Natural killer cell (primary cell): ENCODE measurements around the gene B3GNT3. TPM values are rescaled to one million over a fixed set of nuclear protein-coding genes. Genes with fewer than 3 reads are reported as not detected.

ENCODE experiments used
- ATAC-seq, 3 donors: fragments of 150-1000 bp in 2 of 3; fragments of 200-7000 bp in 1 of 3; cut with Tn5 transposase; 1 replicate in 1 of 3; 2 replicates in 2 of 3; pipeline ENCODE4 v1.10.0; 2021; ENCODE audit warnings: mild to moderate bottlenecking in 2 of 3, moderate library complexity in 2 of 3
- DNase-seq, 2 donors: peaks; one replicate each; pipeline versions ENCODE4 v3.0.0 to v3.0.0-alpha.2; 2013 to 2021; ENCODE audit warnings: mixed read lengths in 1 of 2
- H3K27ac ChIP-seq: one replicate; pipeline ENCODE4 v1.5.1; 2013; ENCODE audit warnings: mild to moderate bottlenecking, low read length
- H3K27me3 ChIP-seq: one replicate; pipeline ENCODE4 v1.6.1; 2013; ENCODE audit warnings: low read length; ENCODE audit not compliant: control insufficient read depth, insufficient read depth
- H3K36me3 ChIP-seq: one replicate; pipeline ENCODE4 v1.6.1; 2013; ENCODE audit warnings: low read length; ENCODE audit not compliant: control insufficient read depth, insufficient read depth
- H3K4me1 ChIP-seq: one replicate; pipeline ENCODE4 v1.6.1; 2013; ENCODE audit warnings: low read length; ENCODE audit not compliant: control insufficient read depth, insufficient read depth
- H3K4me3 ChIP-seq: one replicate; pipeline ENCODE4 v1.5.1; 2013; ENCODE audit warnings: low read length
- H3K9me3 ChIP-seq: one replicate; pipeline ENCODE4 v1.6.1; 2013; ENCODE audit warnings: low read length; ENCODE audit not compliant: control insufficient read depth, insufficient read depth
- H3K27ac Mint-ChIP-seq, 2 donors: one replicate each; pipeline ENCODE4 v1.8.0; 2022; ENCODE audit warnings: mild to moderate bottlenecking in 2 of 2, mixed read lengths in 2 of 2, moderate library complexity in 1 of 2
- H3K27me3 Mint-ChIP-seq, 2 donors: one replicate each; pipeline ENCODE4 v1.8.0; 2022; ENCODE audit warnings: low read depth in 2 of 2, mixed read lengths in 2 of 2
- H3K36me3 Mint-ChIP-seq: one replicate; pipeline ENCODE4 v1.8.0; 2022; ENCODE audit warnings: mixed read lengths
- H3K4me1 Mint-ChIP-seq, 2 donors: one replicate each; pipeline ENCODE4 v1.8.0; 2022; ENCODE audit warnings: mixed read lengths in 2 of 2
- H3K4me3 Mint-ChIP-seq: one replicate; pipeline ENCODE4 v1.8.0; 2022; ENCODE audit warnings: mild to moderate bottlenecking, moderate library complexity, mixed read lengths
- H3K9me3 Mint-ChIP-seq, 2 donors: one replicate each; pipeline ENCODE4 v1.8.0; 2022; ENCODE audit warnings: mixed read lengths in 2 of 2
- WGBS: methylation state at CpG from one replicate; pipeline ENCODE4 v1.1.7; 2013; ENCODE audit warnings: missing lambda C conversion rate; ENCODE audit not compliant: insufficient coverage; 5-methylcytosine and 5-hydroxymethylcytosine counted together
- intact Hi-C: fragments of 100-400 bp; cut with micrococcal nuclease; formaldehyde crosslinking; loops from one replicate; pipeline ENCODE4 v1.14.2; 2022
- total RNA-seq, 4 donors: library from RNA; stranded (reverse); fragments of 120-200 nt in 1 of 4; gene quantifications; one replicate each; pipeline versions ENCODE4 v1.2.3 to v1.2.4, GENCODE V29; 2013 to 2022
- TF ChIP-seq, protein P1 (sequence below): fragments of 200-600 bp; IDR thresholded peaks from one replicate; pipeline ENCODE4 v1.8.0; 2022; ENCODE audit warnings: antibody characterized with exemption

The B3GNT3 gene
- total RNA-seq, 3 donors from 2014 or later (not counting 1 experiment from before 2014, with no cell fraction given) = not detected

DNA sequence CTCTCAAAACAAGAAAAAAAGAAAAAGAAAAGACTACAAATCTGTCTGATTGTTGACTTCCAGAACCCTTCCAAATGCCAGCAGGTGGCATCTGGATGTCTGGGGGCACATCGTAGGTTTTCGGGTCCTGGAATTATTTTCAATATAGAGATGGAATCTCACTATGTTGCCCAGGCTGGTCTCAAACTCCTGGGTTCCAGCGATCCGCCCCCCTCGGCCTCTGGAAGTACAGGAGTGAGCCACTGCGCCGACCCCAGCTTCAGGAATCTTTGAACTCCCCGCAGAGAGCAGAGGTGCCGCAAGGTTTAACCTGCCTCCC is 567 bp upstream of the B3GNT3 start:
- DNase-seq (no peak), ATAC-seq (no peak)
- H3K27me3 Mint-ChIP-seq = peaks cover 13 to 23% of the 10 kb centered on the region in 2 donors
- TF ChIP-seq, protein P1, sequence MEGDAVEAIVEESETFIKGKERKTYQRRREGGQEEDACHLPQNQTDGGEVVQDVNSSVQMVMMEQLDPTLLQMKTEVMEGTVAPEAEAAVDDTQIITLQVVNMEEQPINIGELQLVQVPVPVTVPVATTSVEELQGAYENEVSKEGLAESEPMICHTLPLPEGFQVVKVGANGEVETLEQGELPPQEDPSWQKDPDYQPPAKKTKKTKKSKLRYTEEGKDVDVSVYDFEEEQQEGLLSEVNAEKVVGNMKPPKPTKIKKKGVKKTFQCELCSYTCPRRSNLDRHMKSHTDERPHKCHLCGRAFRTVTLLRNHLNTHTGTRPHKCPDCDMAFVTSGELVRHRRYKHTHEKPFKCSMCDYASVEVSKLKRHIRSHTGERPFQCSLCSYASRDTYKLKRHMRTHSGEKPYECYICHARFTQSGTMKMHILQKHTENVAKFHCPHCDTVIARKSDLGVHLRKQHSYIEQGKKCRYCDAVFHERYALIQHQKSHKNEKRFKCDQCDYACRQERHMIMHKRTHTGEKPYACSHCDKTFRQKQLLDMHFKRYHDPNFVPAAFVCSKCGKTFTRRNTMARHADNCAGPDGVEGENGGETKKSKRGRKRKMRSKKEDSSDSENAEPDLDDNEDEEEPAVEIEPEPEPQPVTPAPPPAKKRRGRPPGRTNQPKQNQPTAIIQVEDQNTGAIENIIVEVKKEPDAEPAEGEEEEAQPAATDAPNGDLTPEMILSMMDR = no peak
- WGBS = 68% methylated on average over 9 of the region's 9 CpGs
- H3K9me3 Mint-ChIP-seq = no peaks in the 10 kb centered on the region
- H3K27me3 ChIP-seq = peaks cover 22% of the 10 kb centered on the region
- no peaks in the 10 kb centered on the region for H3K36me3 Mint-ChIP-seq
- peaks cover 5 to 11% of the 10 kb centered on the region in 2 donors for H3K4me1 Mint-ChIP-seq
- H3K4me3 ChIP-seq = no peak overlapping the region
- peaks cover 26% of the 10 kb centered on the region for H3K4me1 ChIP-seq
- H3K27ac ChIP-seq = no peak overlapping the region
- intact Hi-C loops = no loop called here
- H3K27ac Mint-ChIP-seq = no peak overlapping the region
- H3K36me3 ChIP-seq = no peaks in the 10 kb centered on the region
- no peaks in the 10 kb centered on the region for H3K9me3 ChIP-seq
- no peak overlapping the region for H3K4me3 Mint-ChIP-seq

DNA sequence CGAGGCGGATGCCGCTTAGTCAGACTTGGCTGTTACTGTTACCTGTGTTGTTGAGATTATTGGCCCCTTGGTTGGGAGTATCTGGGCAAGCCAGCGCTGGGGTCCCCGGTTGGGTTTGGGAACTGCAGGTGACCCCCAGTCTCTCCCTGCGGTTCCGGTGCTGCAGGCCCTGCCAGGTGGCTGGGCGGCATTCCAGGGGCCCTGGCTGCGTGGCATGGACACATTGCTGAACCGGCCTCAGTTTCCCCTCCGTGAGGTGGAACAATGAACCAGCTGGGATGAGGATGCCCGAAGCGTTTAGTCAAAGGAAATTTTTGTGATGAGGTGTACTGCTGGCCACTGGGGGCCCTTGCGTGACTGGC is 538 bp downstream of the B3GNT3 start:
- Mint-ChIP-seq H3K4me3 (no peak overlapping the region), H3K4me1 (peaks cover 5 to 11% of the 10 kb centered on the region in 2 donors), H3K27me3 (peaks cover 13 to 23% of the 10 kb centered on the region in 2 donors), H3K27ac (no peak overlapping the region), H3K36me3 (no peaks in the 10 kb centered on the region), H3K9me3 (no peaks in the 10 kb centered on the region)
- ATAC-seq (no peak), DNase-seq (no peak)
- TF ChIP-seq, protein P1 = no peak
- WGBS = 60% methylated on average over 14 of the region's 14 CpGs
- H3K4me1 ChIP-seq = peaks cover 26% of the 10 kb centered on the region
- H3K9me3 ChIP-seq = no peaks in the 10 kb centered on the region
- H3K36me3 ChIP-seq = no peaks in the 10 kb centered on the region
- no peak overlapping the region for H3K4me3 ChIP-seq
- H3K27me3 ChIP-seq = peaks cover 22% of the 10 kb centered on the region
- intact Hi-C loops = no loop called here
- H3K27ac ChIP-seq = no peak overlapping the region

DNA sequence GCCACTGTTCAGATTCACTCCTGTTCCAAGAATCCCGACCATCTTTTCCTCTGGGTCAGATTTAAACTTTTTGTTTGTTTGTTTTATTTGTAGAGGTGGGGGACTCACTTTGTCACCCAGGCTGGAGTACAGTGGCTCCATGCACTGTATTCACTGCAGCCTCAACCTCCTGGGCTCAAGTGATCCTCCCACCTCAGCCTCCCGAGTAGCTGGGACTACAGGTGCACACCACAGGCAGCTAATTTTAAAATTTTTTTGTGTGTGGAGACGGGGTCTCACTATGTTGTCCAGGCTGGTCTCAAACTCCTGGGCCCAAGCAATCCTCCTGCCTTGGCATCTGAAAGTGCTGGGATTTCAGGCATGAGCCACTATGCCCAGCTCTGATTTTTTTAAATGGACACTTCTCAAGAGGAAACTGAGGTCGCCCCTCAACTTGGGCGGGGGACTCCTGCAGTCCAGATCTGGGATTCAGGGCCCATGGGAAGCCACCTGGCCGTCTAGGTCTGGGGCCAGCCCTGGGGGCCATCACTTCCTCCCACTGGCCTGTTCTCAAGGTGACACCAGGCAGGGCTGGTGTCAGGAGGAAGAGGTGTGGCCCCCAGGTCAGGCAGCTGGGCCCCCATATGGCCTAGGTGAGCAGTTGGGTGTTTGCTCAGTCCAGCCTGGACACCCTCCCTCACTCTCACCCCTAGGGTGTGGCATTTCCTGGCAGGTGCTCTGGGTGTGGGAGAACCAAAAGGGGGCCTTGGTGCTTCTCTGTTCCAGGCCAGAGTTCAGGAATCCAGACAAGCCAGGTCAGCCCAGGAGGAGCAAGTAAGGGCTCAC is 1.3 kb downstream of the B3GNT3 start:
- intact Hi-C loops = no loop called here
- Mint-ChIP-seq H3K27me3 (peaks cover 13 to 23% of the 10 kb centered on the region in 2 donors), H3K4me3 (no peak overlapping the region), H3K36me3 (no peaks in the 10 kb centered on the region), H3K9me3 (no peaks in the 10 kb centered on the region), H3K27ac (no peak overlapping the region), H3K4me1 (peaks cover 5 to 11% of the 10 kb centered on the region in 2 donors)
- WGBS = 75% methylated on average over 5 of the region's 6 CpGs
- DNase-seq (no peak), ATAC-seq (peak in 1 of 3 donors; percentile 31)
- no peaks in the 10 kb centered on the region for H3K9me3 ChIP-seq
- peaks cover 24% of the 10 kb centered on the region for H3K4me1 ChIP-seq
- TF ChIP-seq, protein P1 = no peak
- no peaks in the 10 kb centered on the region for H3K36me3 ChIP-seq
- no peak overlapping the region for H3K4me3 ChIP-seq
- no peak overlapping the region for H3K27ac ChIP-seq
- peaks cover 22% of the 10 kb centered on the region for H3K27me3 ChIP-seq
